ENCODE measurements around the gene SMKR1.
"Not testable (repeated sequence)": the region's sequence is repeated elsewhere in the genome, so short reads cannot be mapped to it uniquely, and the experiment has no call there.

The SMKR1 gene

GRCh38 chr7:129489491-129489890 lies 12.8 kb upstream of the SMKR1 start:
- no peak for DNase-seq

DNA sequence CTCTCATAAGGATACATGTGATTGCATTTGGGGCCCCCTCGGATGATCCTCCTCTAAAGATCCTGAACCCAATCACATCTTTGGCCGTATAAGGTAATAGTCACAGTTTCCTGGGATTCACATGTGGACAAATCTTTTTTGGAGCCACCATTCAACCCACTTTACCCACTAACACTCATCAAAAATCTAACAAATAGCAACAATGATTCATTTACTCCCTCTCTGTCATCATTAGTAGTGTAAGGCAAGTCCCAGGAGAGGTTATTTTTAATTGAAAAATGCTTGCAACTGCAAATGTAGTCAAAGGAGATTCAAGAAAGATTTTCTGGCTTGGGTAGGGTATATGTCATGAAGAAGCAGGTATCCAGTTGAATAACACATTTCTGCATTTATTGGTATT lies 9.9 kb upstream of the SMKR1 start:
- no peak for DNase-seq

- DNase-seq = no peak
Observed at GRCh38 chr7:129493555-129493954, 8.8 kb upstream of the SMKR1 start.

GRCh38 chr7:129494041-129494440 lies 8.3 kb upstream of the SMKR1 start:
- peak; percentile 74 for DNase-seq

DNA sequence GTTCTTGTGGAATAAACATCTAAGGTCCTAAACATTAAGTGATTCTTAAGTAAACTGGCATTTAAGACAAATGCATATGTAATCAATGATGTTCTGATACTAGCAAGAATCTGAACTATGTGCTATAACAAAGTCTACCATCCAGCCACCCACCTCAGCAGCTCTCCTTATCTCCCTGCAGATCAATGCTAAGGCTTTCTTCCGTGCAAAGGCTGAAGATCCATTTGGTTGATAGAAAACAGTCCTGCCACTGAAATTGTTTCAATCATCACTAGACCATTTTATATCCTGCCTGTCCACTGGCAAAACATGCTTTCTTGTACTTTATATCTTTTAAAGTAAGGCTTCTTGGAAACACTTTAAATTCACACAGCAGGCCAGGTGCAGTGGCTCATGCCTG lies 6.3 kb upstream of the SMKR1 start:
- peak; percentile 62 for DNase-seq

GRCh38 chr7:129496653-129497052 lies 5.7 kb upstream of the SMKR1 start:
- no peak for DNase-seq

DNA sequence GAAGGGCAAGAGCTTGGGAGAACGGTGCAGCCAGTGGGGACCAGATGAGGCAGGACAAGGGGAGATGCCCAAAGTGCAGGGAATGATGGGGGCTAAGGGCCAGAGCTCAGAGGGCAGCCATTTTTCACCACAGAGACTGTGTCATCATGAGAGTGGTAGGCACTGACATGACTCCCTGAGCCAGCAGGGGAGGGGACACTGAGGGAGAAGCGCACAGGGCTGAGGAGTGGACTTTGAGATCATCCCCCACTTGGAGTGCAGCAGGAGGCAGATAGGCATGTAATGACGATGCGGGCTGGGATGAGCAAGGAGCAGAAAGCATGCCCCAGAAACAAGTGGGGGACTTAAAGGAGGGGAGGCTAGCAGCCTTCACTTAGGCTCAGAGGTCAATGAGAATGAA lies 5.2 kb upstream of the SMKR1 start:
- DNase-seq = no peak

GRCh38 chr7:129498021-129498420 lies 4.3 kb upstream of the SMKR1 start:
- DNase-seq = no peak

DNA sequence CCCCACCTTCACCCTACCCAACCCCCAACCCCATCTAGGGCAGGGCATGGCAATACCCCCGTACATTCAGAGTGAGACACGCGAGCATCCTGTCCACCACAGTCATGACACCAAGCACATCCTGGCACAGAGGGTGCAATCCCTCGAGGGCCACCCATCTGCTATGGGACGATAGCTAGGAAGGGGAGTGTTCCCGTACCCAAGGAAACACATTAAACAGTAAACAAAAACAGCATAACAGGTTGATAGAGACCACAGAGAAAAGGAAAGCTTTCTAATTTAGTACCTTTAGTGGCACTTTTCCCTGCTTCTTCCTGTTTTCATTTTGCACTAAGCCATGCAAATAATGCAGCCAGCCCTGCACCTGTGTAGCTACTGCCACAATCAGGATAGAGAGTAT lies 2.3 kb upstream of the SMKR1 start:
- peak; percentile 42 for DNase-seq

DNA sequence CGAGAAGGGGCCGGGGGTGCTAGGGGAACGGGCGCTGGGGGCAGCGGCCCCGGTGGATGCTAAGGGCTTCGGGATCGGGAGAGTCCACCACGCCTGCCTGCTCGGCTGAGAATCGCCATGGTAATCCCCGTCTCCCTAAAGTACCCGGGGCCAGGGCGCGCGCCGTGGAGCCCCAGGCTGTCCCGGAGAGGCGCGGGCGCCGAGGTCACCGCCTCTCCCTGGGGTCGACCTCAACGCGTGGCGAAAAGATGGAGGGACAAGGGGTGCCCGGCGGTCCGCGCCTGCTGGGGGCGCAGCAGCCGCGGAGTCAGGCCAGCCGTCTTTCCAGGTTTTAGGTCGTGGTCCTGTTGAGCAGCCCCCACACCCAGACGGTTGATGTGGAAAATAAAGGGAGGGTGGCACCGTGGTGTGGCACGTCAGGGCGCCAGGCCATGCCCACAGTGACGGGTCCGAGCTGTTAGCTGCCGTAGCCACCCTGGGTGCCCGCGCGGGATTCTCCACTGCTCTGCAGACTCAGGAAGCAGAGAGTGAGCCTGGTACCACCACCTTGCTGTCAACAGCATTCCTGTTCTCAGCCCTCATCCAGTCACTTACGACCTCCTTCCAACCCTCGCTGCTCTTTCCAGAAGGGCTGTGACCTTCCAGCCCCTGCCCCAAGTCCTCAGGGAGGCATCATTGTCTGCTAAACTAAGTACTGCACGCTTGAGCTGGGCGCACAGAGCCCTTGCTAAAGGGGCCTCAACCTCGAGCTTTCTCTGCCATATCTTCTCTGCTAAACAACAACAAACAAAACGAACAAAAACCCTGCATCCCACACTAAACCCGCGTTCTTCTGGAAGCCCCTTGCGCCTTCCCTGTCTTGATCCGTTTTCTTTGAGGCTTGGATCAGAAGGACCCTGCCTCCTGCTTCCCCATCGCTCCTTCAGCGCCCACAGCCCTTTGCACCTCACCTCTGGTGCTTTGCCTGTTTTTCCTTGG lies 666 bp downstream of the SMKR1 start:
- no peak for DNase-seq

DNA sequence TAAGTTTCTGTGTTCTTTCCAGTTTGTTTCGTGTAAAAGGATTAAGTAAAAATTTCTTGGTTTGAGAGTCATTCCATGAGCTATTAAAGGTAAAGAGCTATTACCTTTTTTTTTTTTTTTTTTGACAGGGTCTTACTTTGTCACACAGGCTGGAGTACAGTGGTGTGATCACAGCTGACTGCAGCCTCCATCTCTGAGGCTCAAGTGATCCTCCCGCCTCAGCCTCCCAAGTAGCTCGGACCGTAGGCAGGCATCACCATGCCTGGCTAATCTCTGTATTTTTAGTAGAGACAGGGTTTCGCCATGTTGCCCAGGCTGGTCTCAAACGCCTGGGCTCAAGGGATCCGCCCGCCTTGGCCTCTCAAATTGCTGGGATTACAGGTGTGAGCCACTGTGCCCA lies 1.4 kb downstream of the SMKR1 start:
- no peak for DNase-seq

- no peak for DNase-seq
Observed at GRCh38 chr7:129512192-129512591, 9.9 kb downstream of the SMKR1 start.

- no peak for DNase-seq
Observed at GRCh38 chr7:129513546-129513945, 11.2 kb downstream of the SMKR1 start.

GRCh38 chr7:129514683-129515082 lies 12.4 kb downstream of the SMKR1 start:
- no peak for DNase-seq

DNA sequence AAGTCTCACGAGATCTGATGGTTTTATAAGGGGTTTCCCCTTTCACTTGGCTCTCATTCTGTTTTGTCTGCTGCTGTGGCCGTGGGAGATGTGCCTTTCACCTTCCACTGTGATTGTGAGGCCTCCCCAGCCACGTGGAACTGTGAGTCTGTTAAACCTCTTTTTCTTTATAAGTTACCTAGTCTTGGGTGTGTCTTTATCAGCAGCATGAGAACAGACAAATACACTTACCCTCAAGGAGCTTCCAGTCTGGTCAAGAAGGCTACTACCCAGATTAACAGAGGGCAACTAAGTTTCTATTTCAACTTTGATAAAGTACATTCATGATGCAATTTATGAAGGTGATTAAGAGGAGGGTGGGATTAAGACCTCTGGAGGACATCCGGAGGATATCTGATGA lies 13.1 kb downstream of the SMKR1 start:
- DNase-seq = no peak

DNA sequence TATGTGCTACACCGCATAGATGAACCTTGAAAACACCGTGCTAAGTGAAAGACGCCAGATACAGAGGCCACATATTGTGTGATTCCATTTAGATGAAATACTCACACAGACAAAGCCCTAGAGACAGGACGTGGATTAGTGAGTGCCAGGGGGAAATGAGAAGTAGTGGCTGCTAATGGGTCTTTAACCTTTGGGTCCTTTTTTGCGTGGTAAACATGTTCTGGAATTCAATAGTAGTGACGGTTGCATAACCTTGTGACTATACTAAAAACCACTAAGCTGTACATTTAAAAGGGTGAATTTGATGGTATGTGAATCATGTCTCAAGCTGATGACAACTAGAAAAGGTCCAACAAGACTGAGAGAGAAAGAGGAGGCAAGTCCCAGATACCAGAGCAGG lies 15.6 kb downstream of the SMKR1 start:
- DNase-seq = no peak

DNA sequence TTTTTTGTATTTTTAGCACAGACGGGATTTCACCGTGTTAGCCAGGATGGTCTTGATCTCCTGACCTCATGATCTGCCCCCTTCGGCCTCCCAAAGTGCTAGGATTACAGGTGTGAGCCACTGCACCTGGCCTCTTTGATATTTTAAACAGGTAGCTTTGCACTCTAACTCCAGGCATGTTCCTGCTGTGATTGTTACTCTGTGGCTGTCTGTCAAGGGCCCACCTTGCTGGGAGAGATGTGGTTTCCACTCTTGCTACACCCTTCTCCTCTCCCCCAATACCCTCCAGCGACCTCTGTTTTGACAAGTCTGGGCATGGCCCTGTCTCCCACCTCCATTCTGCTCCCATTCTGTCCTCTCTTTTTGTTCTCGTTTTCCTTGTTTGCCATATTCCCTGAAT lies 17.1 kb downstream of the SMKR1 start:
- DNase-seq = no peak

DNA sequence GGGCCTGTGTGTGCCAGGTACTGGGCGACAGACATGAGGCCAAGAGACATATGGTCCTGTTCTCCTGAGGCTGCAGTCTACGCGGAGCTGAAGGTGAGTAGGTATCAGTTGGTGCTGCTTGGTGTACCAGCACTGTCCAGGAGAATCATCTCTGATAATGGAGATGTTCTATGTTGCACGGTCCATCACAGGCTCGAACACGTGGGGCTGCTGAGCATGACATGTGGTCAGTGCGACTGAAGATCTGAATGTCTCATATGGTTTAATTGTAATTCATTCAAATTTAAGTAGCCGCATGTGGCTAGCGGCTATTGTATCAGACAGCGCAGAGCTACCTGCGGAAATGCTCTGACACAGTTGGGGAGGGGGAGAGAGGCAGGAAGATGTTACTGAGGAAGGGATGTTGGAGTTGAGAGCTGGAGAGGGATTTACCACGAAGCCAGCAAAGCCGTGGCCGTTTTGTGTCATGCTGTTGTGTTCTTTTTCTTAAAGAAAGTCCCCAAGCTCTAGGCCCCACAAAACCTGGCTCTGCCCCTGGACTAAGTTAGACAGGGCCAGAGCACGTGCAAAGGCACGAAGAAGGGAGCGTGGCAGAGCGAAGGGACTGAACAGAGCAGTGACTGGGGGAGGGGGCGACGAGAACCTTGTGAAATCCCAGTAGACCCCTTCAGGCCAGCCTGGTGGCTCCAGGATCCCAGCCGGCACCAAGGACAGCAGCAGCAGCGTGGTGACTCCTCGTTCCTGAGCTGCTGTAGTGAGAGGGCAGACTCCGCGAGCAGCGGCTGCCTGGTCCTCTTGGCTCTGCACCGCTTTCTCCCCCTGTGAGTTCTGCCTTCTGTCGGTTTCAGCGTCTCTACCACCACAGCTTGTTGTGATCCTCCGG lies 20.0 kb downstream of the SMKR1 start:
- DNase-seq = no peak

GRCh38 chr7:129522971-129523340 lies 20.6 kb downstream of the SMKR1 start:
- no peak for DNase-seq

GRCh38 chr7:129523924-129524323 lies 21.6 kb downstream of the SMKR1 start:
- DNase-seq = no peak

- DNase-seq = not testable (repeated sequence)
Observed at GRCh38 chr7:129524405-129524804, 22.1 kb downstream of the SMKR1 start.

- DNase-seq = no peak
Observed at GRCh38 chr7:129525225-129525862, 23.0 kb downstream of the SMKR1 start.

- no peak for DNase-seq
Observed at GRCh38 chr7:129529643-129530042, 27.3 kb downstream of the SMKR1 start.

Measured in activated CD4-positive, alpha-beta T cell treated with anti-CD3 and anti-CD28 coated beads, Interleukin-10, Interleukin-2, amounts not matched to agents 100 ng/mL and 50 ng/mL, durations not matched to agents 16 hours and 8 hours (primary cell).